CD4-positive, alpha-beta T cell (primary cell): ENCODE measurements around the gene PNLIPRP2. TPM values are rescaled to one million over a fixed set of nuclear protein-coding genes. Genes with fewer than 3 reads are reported as not detected.

Source experiments
- ATAC-seq: fragments of 200-7000 bp; cut with Tn5 transposase; one replicate; pipeline ENCODE4 v1.10.0; 2022; ENCODE audit warnings: mild to moderate bottlenecking; ENCODE audit not compliant: poor library complexity
- CTCF ChIA-PET: fragments of 350-600 bp; sonication (Branson Sonifier 250); formaldehyde crosslinking; loops from one replicate; lab custom pipeline; 2021; ENCODE audit warnings: antibody characterized with exemption, inconsistent platforms; lab: Charles Lee
- POLR2A ChIA-PET: fragments of 350-600 bp; sonication (Branson Sonifier 250); formaldehyde crosslinking; loops from one replicate; lab custom pipeline; 2021; ENCODE audit warnings: antibody characterized with exemption, inconsistent platforms; lab: Charles Lee
- DNase-seq, 14 experiments: peaks; one replicate each; pipeline ENCODE4 v3.0.0-alpha.2; 2013 to 2020; ENCODE audit warnings: mixed read lengths in 2 of 14
- H3K27ac ChIP-seq, 2 donors: one replicate each; pipeline versions ENCODE4 v1.5.1 to v1.7.0; 2013; ENCODE audit warnings: low read length in 2 of 2, low read depth in 1 of 2, mild to moderate bottlenecking in 1 of 2
- H3K27me3 ChIP-seq, 2 experiments: 1 replicate in 1 of 2; 2 replicates in 1 of 2; pipeline versions ENCODE4 v1.6.1 to v1.7.0; 2013; ENCODE audit warnings: low read length in 2 of 2, control low read depth in 1 of 2, mild to moderate bottlenecking in 1 of 2, moderate library complexity in 1 of 2; ENCODE audit not compliant: insufficient read depth in 2 of 2, control insufficient read depth in 1 of 2
- H3K36me3 ChIP-seq: one replicate; pipeline ENCODE4 v1.6.1; 2013; ENCODE audit warnings: low read length, control low read depth; ENCODE audit not compliant: insufficient read depth
- H3K4me1 ChIP-seq: one replicate; pipeline ENCODE4 v1.6.1; 2013; ENCODE audit warnings: low read length, control low read depth; ENCODE audit not compliant: insufficient read depth
- H3K4me3 ChIP-seq: one replicate; pipeline ENCODE4 v1.5.1; 2013; ENCODE audit warnings: mild to moderate bottlenecking, low read length, moderate library complexity
- H3K9me3 ChIP-seq, 2 experiments: 1 replicate in 1 of 2; 2 replicates in 1 of 2; pipeline versions ENCODE4 v1.6.1 to v1.7.0; 2013; ENCODE audit warnings: low read length in 2 of 2, mild to moderate bottlenecking in 2 of 2, control low read depth in 1 of 2, moderate library complexity in 1 of 2; ENCODE audit not compliant: control insufficient read depth in 1 of 2, insufficient read depth in 1 of 2
- H3K27ac Mint-ChIP-seq: one replicate; pipeline ENCODE4 v1.8.0; 2020; ENCODE audit warnings: mixed read lengths
- H3K27me3 Mint-ChIP-seq: one replicate; pipeline ENCODE4 v1.8.0; 2021; ENCODE audit warnings: mixed read lengths
- H3K36me3 Mint-ChIP-seq: one replicate; pipeline ENCODE4 v1.8.0; 2021; ENCODE audit warnings: low read depth, mixed read lengths
- H3K4me1 Mint-ChIP-seq: one replicate; pipeline ENCODE4 v1.8.0; 2021; ENCODE audit warnings: low read depth, mixed read lengths
- H3K4me3 Mint-ChIP-seq: one replicate; pipeline ENCODE4 v1.8.0; 2020; ENCODE audit warnings: mild to moderate bottlenecking, mixed read lengths
- H3K9me3 Mint-ChIP-seq: one replicate; pipeline ENCODE4 v1.8.0; 2020; ENCODE audit warnings: mixed read lengths
- intact Hi-C, 2 experiments: fragments of 100-400 bp; cut with DNase I in 1 of 2; cut with micrococcal nuclease in 1 of 2; formaldehyde crosslinking; loops; one replicate each; pipeline versions ENCODE4 v1.15.1 to v1.9.0; 2023 to 2025; cut with DNase I, micrococcal nuclease
- total RNA-seq, 174 experiments: library from RNA in 2 of 174; stranded (reverse) in 2 of 174; gene quantifications; one replicate each; pipeline ENCODE4 v1.2.3 and lab custom pipeline; 2021 to 2026
- TF ChIP-seq, protein P1 (sequence below): fragments of 200-600 bp; IDR thresholded peaks from one replicate; pipeline ENCODE4 v1.8.0; 2022; ENCODE audit warnings: antibody characterized with exemption, mild to moderate bottlenecking

The PNLIPRP2 gene
- total RNA-seq, 2 experiments from 2014 or later: not detected

- no peak for DNase-seq
- H3K27me3 Mint-ChIP-seq: peaks cover 45% of the 10 kb centered on the region
- POLR2A ChIA-PET: no interaction called here
- no peaks in the 10 kb centered on the region for H3K36me3 ChIP-seq
- intact Hi-C loops: no loop called here
- H3K27me3 ChIP-seq: peaks cover 1 to 8% of the 10 kb centered on the region in 2 experiments
- H3K36me3 Mint-ChIP-seq: no peaks in the 10 kb centered on the region
- CTCF ChIA-PET: no interaction called here
- H3K27ac ChIP-seq: no peak overlapping the region
- no peaks in the 10 kb centered on the region for H3K4me1 Mint-ChIP-seq
- H3K4me3 Mint-ChIP-seq: no peak overlapping the region
- no peak for ATAC-seq
- no peak overlapping the region for H3K4me3 ChIP-seq
- peaks cover 0 to 3% of the 10 kb centered on the region in 2 experiments for H3K9me3 ChIP-seq
- H3K9me3 Mint-ChIP-seq: no peaks in the 10 kb centered on the region
- no peak overlapping the region for H3K27ac Mint-ChIP-seq
- H3K4me1 ChIP-seq: no peaks in the 10 kb centered on the region
- TF ChIP-seq, protein P1, sequence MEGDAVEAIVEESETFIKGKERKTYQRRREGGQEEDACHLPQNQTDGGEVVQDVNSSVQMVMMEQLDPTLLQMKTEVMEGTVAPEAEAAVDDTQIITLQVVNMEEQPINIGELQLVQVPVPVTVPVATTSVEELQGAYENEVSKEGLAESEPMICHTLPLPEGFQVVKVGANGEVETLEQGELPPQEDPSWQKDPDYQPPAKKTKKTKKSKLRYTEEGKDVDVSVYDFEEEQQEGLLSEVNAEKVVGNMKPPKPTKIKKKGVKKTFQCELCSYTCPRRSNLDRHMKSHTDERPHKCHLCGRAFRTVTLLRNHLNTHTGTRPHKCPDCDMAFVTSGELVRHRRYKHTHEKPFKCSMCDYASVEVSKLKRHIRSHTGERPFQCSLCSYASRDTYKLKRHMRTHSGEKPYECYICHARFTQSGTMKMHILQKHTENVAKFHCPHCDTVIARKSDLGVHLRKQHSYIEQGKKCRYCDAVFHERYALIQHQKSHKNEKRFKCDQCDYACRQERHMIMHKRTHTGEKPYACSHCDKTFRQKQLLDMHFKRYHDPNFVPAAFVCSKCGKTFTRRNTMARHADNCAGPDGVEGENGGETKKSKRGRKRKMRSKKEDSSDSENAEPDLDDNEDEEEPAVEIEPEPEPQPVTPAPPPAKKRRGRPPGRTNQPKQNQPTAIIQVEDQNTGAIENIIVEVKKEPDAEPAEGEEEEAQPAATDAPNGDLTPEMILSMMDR: no peak
These were observed 42.6 kb downstream of the PNLIPRP2 start for GRCh38 chr10:116663342-116663741.

GRCh38 chr10:116664631-116665030 lies 43.9 kb downstream of the PNLIPRP2 start:
- intact Hi-C loops: no loop called here
- Mint-ChIP-seq H3K4me3 (no peak overlapping the region), H3K27ac (no peak overlapping the region), H3K4me1 (no peaks in the 10 kb centered on the region), H3K27me3 (peaks cover 42% of the 10 kb centered on the region), H3K9me3 (no peaks in the 10 kb centered on the region), H3K36me3 (no peaks in the 10 kb centered on the region)
- Histone ChIP-seq H3K27ac (no peak overlapping the region), H3K9me3 (peaks cover 0 to 3% of the 10 kb centered on the region in 2 experiments), H3K27me3 (peaks cover 3 to 11% of the 10 kb centered on the region in 2 experiments), H3K4me1 (no peaks in the 10 kb centered on the region), H3K36me3 (no peaks in the 10 kb centered on the region), H3K4me3 (no peak overlapping the region)
- ChIA-PET POLR2A (no interaction called here), CTCF (no interaction called here)
- TF ChIP-seq, protein P1: no peak
- no peak for ATAC-seq
- no peak for DNase-seq

DNA sequence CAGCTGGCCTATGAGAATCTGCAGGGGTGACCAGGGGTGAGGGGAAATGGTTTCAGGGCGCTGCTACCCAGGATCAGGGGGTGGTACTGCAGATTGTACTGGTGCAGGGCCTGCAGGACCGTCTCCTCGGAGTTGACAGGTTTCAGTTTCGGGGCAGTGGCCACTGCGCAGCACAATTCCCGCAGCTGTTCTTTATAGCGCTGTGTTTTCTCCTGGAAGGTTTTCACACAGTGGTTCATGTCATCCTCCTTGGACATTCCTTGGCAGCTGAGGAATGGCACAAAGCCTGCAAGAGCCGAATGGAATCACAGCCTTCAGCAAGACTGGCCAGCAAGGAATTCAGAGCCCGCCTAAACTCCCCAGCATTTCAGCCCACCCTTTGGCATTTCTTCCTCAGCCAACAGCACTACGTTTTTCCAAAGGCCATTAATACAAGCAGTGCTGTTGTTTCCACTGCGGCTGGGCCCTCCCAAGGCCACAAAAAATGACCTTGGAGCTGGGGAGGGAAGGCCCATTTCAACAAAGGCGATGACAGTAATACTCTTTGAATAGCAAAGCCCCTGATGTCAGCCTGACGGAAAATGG lies 44.9 kb downstream of the PNLIPRP2 start:
- Mint-ChIP-seq H3K27me3 (peaks cover 42% of the 10 kb centered on the region), H3K9me3 (no peaks in the 10 kb centered on the region), H3K27ac (no peak overlapping the region), H3K36me3 (no peaks in the 10 kb centered on the region), H3K4me3 (no peak overlapping the region), H3K4me1 (no peaks in the 10 kb centered on the region)
- TF ChIP-seq, protein P1: no peak
- ChIA-PET CTCF (no interaction called here), POLR2A (no interaction called here)
- intact Hi-C loops: no loop called here
- Histone ChIP-seq H3K4me3 (no peak overlapping the region), H3K9me3 (peaks cover 0 to 5% of the 10 kb centered on the region in 2 experiments), H3K36me3 (no peaks in the 10 kb centered on the region), H3K27me3 (peaks cover 3 to 15% of the 10 kb centered on the region in 2 experiments), H3K27ac (no peak overlapping the region), H3K4me1 (no peaks in the 10 kb centered on the region)
- no peak for DNase-seq
- ATAC-seq: no peak
